Upper lobe of left lung (tissue), 4 donors: ENCODE data around the gene AADACL4.
A peak's percentile ranks its signal among the peaks of the same experiment; 100 is the strongest.

ENCODE experiments used
- CTCF ChIP-seq, 6 experiments: fragments of 450-650 bp in 4 of 6; fragments of 200-600 bp in 2 of 6; sonication (generic) in 2 of 6; IDR thresholded peaks; one replicate each; pipeline ENCODE4 v1.5.1; 2016 to 2019; ENCODE audit warnings: antibody characterized with exemption in 6 of 6
- POLR2A ChIP-seq, 4 donors: fragments of 450-650 bp; IDR thresholded peaks; one replicate each; pipeline ENCODE4 v1.5.1; 2016 to 2017; ENCODE audit warnings: antibody characterized with exemption in 4 of 4, mild to moderate bottlenecking in 2 of 4
- POLR2AphosphoS5 ChIP-seq, 2 donors: sonication (generic); formaldehyde crosslinking; IDR thresholded peaks; one replicate each; pipeline ENCODE4 v1.5.1; 2017; ENCODE audit warnings: antibody characterized with exemption in 2 of 2

GRCh38 chr1:12618965-12619791 is 24.7 kb upstream of the AADACL4 start:
- TF ChIP-seq CTCF (IDR thresholded peaks at IDR 0.05): peak in 1 of 6 experiments; percentile 13
- TF ChIP-seq POLR2A (IDR thresholded peaks at IDR 0.05): peak in 3 of 4 donors; percentile 12 to 48 (median 33)
- peak; percentile 12 to 78 for TF ChIP-seq POLR2AphosphoS5 (IDR thresholded peaks at IDR 0.05)
